Osteoblast (primary cell): Measurements from ENCODE around the gene TXNDC9. TPM values are rescaled to one million over a fixed set of nuclear protein-coding genes. Genes with fewer than 3 reads are reported as not detected.
"Not testable (repeated sequence)": the region's sequence is repeated elsewhere in the genome, so short reads cannot be mapped to it uniquely, and the experiment has no call there.

Experiments
- DNase-seq: peaks from one replicate; pipeline ENCODE4 v3.0.0; 2011; ENCODE audit warnings: low spot score, mixed read lengths; ENCODE audit not compliant: insufficient read length; ENCODE audit errors: missing footprints
- H2AFZ ChIP-seq: 2 replicates; pipeline ENCODE4 v1.6.0; 2011; ENCODE audit warnings: mild to moderate bottlenecking, low read length
- H3K27ac ChIP-seq: 2 replicates; pipeline ENCODE4 v1.5.1; 2011; ENCODE audit warnings: mild to moderate bottlenecking, low read depth, low read length, moderate library complexity
- H3K27me3 ChIP-seq: 2 replicates; pipeline ENCODE4 v1.6.0; 2012; ENCODE audit warnings: mild to moderate bottlenecking, control low read depth, inconsistent platforms, low read length, moderate library complexity; ENCODE audit not compliant: insufficient read depth
- H3K36me3 ChIP-seq: 2 replicates; pipeline ENCODE4 v1.5.1; 2011; ENCODE audit warnings: mild to moderate bottlenecking, low read length, control low read depth, moderate library complexity; ENCODE audit not compliant: insufficient read depth
- H3K4me1 ChIP-seq: 2 replicates; pipeline ENCODE4 v1.5.1; 2011; ENCODE audit warnings: mild to moderate bottlenecking, low read length, control low read depth, moderate library complexity; ENCODE audit not compliant: insufficient read depth
- H3K4me2 ChIP-seq: 2 replicates; pipeline ENCODE4 v1.6.0; 2011; ENCODE audit warnings: mild to moderate bottlenecking, low read length; ENCODE audit not compliant: insufficient read depth
- H3K4me3 ChIP-seq: fragments of 200-600 bp; sonication (generic); 3 replicates; pipeline ENCODE4 v1.5.1; 2012; ENCODE audit warnings: mild to moderate bottlenecking, low read length, inconsistent platforms; ENCODE audit not compliant: insufficient read depth
- H3K79me2 ChIP-seq: 2 replicates; pipeline ENCODE4 v1.6.0; 2012; ENCODE audit warnings: mild to moderate bottlenecking, low read length, control low read depth, inconsistent platforms; ENCODE audit not compliant: insufficient read depth
- H3K9me3 ChIP-seq: 2 replicates; pipeline ENCODE4 v1.5.1; 2011; ENCODE audit warnings: low read depth, low read length, control low read depth
- H4K20me1 ChIP-seq: 2 replicates; pipeline ENCODE4 v1.6.0; 2012; ENCODE audit warnings: mild to moderate bottlenecking, low read length, control low read depth; ENCODE audit not compliant: insufficient read depth
- CTCF ChIP-seq: IDR thresholded peaks from 2 replicates; pipeline ENCODE4 v1.5.1; 2011; ENCODE audit warnings: mild to moderate bottlenecking, low read depth, low read length, moderate library complexity; ENCODE audit errors: extremely low read depth
- total RNA-seq: library from RNA; depleted of rRNA; stranded (reverse); fragments of >200 nt; gene quantifications from 2 replicates; pipeline ENCODE4 v1.2.3, GENCODE V29; 2012

The TXNDC9 gene
- total RNA-seq, 1 donor, result 95.9 TPM

GRCh38 chr2:99297994-99298393, 38.1 kb downstream of the TXNDC9 start:
- TF ChIP-seq CTCF, result no peak
- Histone ChIP-seq H3K79me2 (no peaks in the 10 kb centered on the region), H3K4me2 (no peak overlapping the region), H3K27me3 (no peaks in the 10 kb centered on the region), H3K4me1 (no peaks in the 10 kb centered on the region), H4K20me1 (no peaks in the 10 kb centered on the region), H3K4me3 (no peak overlapping the region), H3K27ac (no peak overlapping the region), H2AFZ (no peak overlapping the region), H3K9me3 (no peaks in the 10 kb centered on the region), H3K36me3 (no peaks in the 10 kb centered on the region)
- no peak for DNase-seq

- Histone ChIP-seq H4K20me1 (no peaks in the 10 kb centered on the region), H3K4me2 (no peak overlapping the region), H3K27me3 (no peaks in the 10 kb centered on the region), H3K4me1 (no peaks in the 10 kb centered on the region), H3K27ac (no peak overlapping the region), H3K9me3 (no peaks in the 10 kb centered on the region), H3K36me3 (no peaks in the 10 kb centered on the region), H2AFZ (no peak overlapping the region), H3K79me2 (no peaks in the 10 kb centered on the region), H3K4me3 (no peak overlapping the region)
- no peak for TF ChIP-seq CTCF
- DNase-seq, result no peak
These were observed 50.6 kb downstream of the TXNDC9 start for GRCh38 chr2:99285526-99285925.

- Histone ChIP-seq H3K27me3 (no peaks in the 10 kb centered on the region), H3K79me2 (no peaks in the 10 kb centered on the region), H4K20me1 (no peaks in the 10 kb centered on the region), H3K27ac (no peak overlapping the region), H3K4me1 (peaks cover 5% of the 10 kb centered on the region), H3K9me3 (no peaks in the 10 kb centered on the region), H3K4me2 (no peak overlapping the region), H2AFZ (no peak overlapping the region), H3K4me3 (no peak overlapping the region), H3K36me3 (no peaks in the 10 kb centered on the region)
- no peak for TF ChIP-seq CTCF
- no peak for DNase-seq
These were observed 56.0 kb downstream of the TXNDC9 start for GRCh38 chr2:99279969-99280695.

GRCh38 chr2:99278793-99279291, 57.3 kb downstream of the TXNDC9 start:
- no peaks in the 10 kb centered on the region for H3K9me3 ChIP-seq
- no peaks in the 10 kb centered on the region for H4K20me1 ChIP-seq
- DNase-seq, result peak; percentile 88
- H3K79me2 ChIP-seq, result no peaks in the 10 kb centered on the region
- H3K4me3 ChIP-seq, result peak overlapping the region; percentile 56
- H3K4me2 ChIP-seq, result peak overlapping the region; percentile 79
- no peaks in the 10 kb centered on the region for H3K36me3 ChIP-seq
- H3K4me1 ChIP-seq, result peaks cover 5% of the 10 kb centered on the region
- peak overlapping the region; percentile 17 for H3K27ac ChIP-seq
- no peaks in the 10 kb centered on the region for H3K27me3 ChIP-seq
- TF ChIP-seq CTCF, result no peak
- peak overlapping the region; percentile 39 for H2AFZ ChIP-seq

GRCh38 chr2:99278195-99278765, 57.9 kb downstream of the TXNDC9 start:
- H3K27ac ChIP-seq, DNase-seq: not testable (repeated sequence)
- H2AFZ ChIP-seq, result peak overlapping the region; percentile 39

More at GRCh38 chr2:99278195-99278765, 57.9 kb downstream of the TXNDC9 start:
- H3K36me3 ChIP-seq, H3K4me1 ChIP-seq, H4K20me1 ChIP-seq, H3K79me2 ChIP-seq, H3K9me3 ChIP-seq, H3K27me3 ChIP-seq: not testable (repeated sequence)
- Histone ChIP-seq H3K4me3 (peak overlapping the region; percentile 56), H3K4me2 (peak overlapping the region; percentile 79)
